Measurements from ENCODE around the gene AGBL1.

The AGBL1 gene

DNA sequence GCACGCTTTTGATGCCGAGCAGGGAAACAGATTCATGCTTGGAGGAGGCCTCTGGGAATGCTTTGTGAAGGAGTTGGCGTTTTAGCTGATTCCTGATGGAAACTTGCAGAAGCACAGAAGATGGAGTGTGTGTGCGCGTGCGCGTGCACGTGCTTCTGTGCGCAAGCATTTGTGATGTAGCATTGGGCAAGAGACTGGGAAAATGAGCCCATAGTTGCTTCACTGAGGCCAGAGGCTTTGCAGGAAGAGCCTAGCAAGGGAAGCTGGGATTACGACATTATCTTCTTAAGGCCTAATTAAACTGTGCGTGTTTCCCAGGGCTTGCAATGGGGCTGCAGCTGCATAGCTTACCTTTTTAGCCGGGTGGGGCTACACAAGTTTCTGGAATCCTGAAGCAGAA lies 18.1 kb upstream of the AGBL1 start:
- FAIRE-seq (no peak), DNase-seq (ENCODE audit: insufficient read length) (no peak)
- no peak for TF ChIP-seq TAF1 (IDR thresholded peaks at IDR 0.05; ENCODE audit: borderline replicate concordance, low read depth, low read length)
- no peak for TF ChIP-seq POLR2AphosphoS5 (IDR thresholded peaks at IDR 0.05; ENCODE audit: low read depth, low read length)
- no peak for TF ChIP-seq POLR2A (IDR thresholded peaks at IDR 0.05; ENCODE audit: low read depth, low read length)

DNA sequence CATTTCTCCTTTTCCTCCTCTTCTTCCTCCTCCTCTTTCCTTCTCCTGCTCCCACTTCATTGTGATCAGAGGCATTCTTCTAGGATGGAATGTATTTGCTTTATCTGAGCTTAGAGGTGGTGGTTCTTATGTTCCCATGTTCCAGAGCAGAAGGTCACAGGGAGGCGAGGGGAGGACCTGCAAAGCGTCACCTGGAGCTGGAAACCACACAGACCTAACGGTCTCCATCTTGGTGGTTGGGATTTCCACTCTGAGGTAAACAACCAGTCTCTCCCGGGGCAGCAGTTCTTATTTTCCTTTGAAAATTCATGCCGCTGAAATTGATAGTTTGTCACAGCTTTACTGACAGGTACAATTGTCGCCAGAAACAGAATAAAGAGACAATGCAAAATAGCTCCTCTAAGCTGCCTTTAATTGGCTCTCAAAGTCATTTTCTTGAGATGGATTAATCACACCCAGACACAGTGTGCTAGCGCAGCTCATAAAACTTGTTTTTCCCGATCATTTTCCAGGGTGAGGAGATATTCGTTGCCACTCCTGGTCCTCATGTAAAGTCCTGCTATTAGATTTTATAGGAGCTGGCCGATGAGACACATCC lies 16.9 kb upstream of the AGBL1 start:
- no peak for FAIRE-seq
- DNase-seq (ENCODE audit: insufficient read length) = no peak
- TF ChIP-seq TAF1 (IDR thresholded peaks at IDR 0.05; ENCODE audit: borderline replicate concordance, low read depth, low read length) (no peak), POLR2A (IDR thresholded peaks at IDR 0.05; ENCODE audit: low read depth, low read length) (no peak), POLR2AphosphoS5 (IDR thresholded peaks at IDR 0.05; ENCODE audit: low read depth, low read length) (no peak)

DNA sequence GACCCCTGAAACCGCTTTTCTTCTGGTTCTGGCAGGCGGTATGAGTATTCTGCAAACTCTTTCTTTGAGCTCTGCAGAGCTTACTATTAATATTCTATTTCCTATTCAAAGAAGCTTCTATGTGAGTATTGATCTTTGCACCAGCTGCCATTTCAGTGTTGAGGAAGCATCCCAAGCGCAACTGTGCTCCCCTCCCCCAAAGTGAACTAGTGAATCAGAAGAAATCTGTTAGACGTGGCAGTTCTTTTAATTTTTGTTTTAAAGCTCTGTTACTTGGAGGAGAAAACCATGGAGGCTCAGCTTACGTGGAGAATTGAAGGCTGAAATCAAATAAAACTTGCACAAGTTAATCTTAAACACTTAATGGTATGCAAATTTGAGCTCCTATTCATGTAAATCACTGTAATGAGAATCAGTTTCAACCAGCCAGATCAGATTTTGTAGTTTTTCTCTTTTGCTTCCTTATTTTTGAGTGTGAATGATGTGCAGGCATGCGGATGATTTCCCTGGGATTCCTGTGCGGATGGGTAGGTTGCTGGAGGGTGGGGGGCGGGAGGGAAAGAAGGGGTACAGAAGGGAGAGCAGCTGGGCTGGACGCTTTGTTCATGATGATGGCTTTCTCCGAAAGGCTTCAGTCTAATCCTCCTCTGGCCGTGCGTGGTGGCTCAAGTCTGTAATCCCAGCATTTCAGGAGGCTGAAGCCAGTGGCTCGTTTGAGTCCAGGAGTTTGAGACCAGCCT lies 16.1 kb upstream of the AGBL1 start:
- DNase-seq (ENCODE audit: insufficient read length) (no peak), FAIRE-seq (no peak)
- TF ChIP-seq TAF1 (IDR thresholded peaks at IDR 0.05; ENCODE audit: borderline replicate concordance, low read depth, low read length) = no peak
- TF ChIP-seq POLR2AphosphoS5 (IDR thresholded peaks at IDR 0.05; ENCODE audit: low read depth, low read length) = no peak
- TF ChIP-seq POLR2A (IDR thresholded peaks at IDR 0.05; ENCODE audit: low read depth, low read length) = no peak

DNA sequence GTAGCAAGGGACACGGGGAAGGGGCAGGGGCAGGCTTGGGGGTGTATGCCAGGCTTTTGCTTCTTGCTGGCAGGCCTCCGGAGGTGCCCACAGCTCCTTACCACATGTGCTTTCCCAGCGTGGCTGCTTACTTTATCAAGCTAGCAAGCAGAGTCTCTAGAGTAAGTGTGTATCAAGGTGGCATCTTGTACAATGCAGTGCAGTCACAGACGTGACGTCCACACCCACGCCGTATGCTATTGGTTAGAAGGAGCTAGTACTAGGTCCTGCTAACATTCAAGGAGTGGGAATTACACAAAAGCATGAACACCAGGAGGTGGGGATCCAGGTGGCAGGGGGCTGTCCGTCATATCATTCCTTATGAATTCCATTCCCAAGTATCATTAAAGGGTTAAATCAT lies 15.3 kb upstream of the AGBL1 start:
- no peak for FAIRE-seq
- TF ChIP-seq POLR2A (IDR thresholded peaks at IDR 0.05; ENCODE audit: low read depth, low read length) = no peak
- no peak for TF ChIP-seq TAF1 (IDR thresholded peaks at IDR 0.05; ENCODE audit: borderline replicate concordance, low read depth, low read length)
- no peak for TF ChIP-seq POLR2AphosphoS5 (IDR thresholded peaks at IDR 0.05; ENCODE audit: low read depth, low read length)
- DNase-seq (ENCODE audit: insufficient read length) = no peak

DNA sequence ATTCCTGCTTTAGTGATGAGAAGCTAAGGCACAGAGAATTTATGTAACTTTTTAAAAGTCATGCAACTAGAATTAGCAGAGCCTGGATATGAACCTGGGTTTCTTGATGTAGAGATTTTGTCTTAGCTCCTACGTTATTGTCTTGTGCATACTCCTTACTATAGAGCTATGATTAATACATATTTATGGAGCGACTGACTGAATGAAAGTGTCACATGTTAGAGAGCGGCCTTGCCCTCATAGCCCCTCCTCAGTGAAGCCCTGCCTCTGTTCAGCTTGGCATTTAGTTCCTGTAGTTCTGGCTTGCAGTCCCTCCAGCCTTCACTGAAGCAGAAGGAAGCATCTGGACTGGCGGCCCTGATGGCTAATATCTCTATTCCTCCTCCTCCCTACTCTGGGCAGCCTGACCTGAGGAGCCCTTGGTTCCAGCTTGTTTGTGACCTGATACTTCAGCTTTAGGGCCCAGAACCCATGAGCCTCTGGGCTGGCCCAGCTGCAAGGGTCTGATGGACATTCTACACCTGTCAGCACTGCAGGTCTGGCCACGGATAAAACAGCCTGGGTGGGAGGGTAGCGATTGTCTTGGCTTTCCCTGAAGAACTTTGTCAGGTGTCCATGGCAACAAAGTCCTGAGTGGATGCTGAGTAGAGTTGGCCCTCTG lies 13.4 kb upstream of the AGBL1 start:
- no peak for DNase-seq (ENCODE audit: insufficient read length)
- no peak for FAIRE-seq
- TF ChIP-seq TAF1 (IDR thresholded peaks at IDR 0.05; ENCODE audit: borderline replicate concordance, low read depth, low read length) (no peak), POLR2A (IDR thresholded peaks at IDR 0.05; ENCODE audit: low read depth, low read length) (no peak), POLR2AphosphoS5 (IDR thresholded peaks at IDR 0.05; ENCODE audit: low read depth, low read length) (no peak)

DNA sequence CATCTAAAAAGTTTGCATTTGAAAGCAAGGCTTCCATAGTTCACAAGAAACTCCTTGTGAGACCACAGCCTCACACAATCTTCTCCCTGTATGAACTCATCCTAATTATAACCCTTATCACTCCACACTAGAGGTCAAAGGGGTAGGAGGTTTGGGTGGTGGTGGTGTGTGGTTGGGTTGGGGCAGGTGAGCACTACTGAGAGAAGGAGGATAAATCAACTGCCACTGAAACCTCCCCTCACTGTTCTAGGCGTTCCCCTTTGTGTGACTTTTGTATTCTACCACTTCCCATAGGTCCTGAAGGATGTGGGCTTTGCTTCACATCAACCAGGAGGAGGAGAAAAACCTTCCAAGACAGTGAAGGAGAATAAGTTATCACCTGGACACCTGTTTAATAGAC lies 6.4 kb upstream of the AGBL1 start:
- no peak for TF ChIP-seq POLR2A (IDR thresholded peaks at IDR 0.05; ENCODE audit: low read depth, low read length)
- TF ChIP-seq POLR2AphosphoS5 (IDR thresholded peaks at IDR 0.05; ENCODE audit: low read depth, low read length) = no peak
- no peak for TF ChIP-seq TAF1 (IDR thresholded peaks at IDR 0.05; ENCODE audit: borderline replicate concordance, low read depth, low read length)
- no peak for FAIRE-seq
- DNase-seq (ENCODE audit: insufficient read length) = no peak

DNA sequence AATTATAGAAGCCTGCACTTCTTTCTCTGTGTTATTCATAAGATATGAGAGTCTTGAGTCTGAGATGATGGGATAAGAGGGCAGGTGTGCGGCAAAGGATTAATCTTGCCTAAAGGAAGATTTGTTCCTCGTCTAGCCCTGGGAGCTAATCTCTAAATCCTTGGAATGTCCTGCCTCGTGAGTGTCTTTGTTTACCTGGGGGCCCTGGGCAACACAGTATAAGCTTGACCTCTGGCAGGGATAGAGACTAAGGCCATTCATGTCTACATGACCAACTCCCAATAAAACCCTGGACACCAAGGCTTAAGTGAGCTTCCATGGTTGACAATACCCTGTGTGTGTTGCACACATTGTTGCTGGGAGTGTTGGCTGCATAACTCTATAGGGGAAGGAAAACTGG lies 3.2 kb upstream of the AGBL1 start:
- TF ChIP-seq POLR2AphosphoS5 (IDR thresholded peaks at IDR 0.05; ENCODE audit: low read depth, low read length) (no peak), POLR2A (IDR thresholded peaks at IDR 0.05; ENCODE audit: low read depth, low read length) (no peak), TAF1 (IDR thresholded peaks at IDR 0.05; ENCODE audit: borderline replicate concordance, low read depth, low read length) (no peak)
- no peak for FAIRE-seq

DNA sequence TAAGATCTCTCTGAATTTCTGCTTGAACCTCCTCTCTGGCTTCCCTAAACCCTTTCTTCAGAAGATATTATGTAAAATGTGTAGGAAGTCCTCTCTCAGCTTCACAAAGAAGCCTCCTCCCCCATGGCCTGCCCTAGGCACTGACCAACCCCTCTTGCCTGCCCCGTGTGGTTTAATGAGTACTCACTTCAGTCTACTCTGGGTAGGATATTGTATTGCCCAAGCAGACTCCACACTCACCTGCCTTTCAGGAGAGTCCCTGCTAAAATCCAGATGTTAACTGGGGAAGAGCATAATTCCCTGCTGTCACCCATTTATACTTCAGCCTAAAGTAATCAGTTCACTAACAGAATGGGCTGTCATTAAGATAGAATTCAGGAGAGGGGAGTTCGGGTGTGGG lies 2.6 kb upstream of the AGBL1 start:
- FAIRE-seq (no peak), DNase-seq (ENCODE audit: insufficient read length) (no peak)
- TF ChIP-seq TAF1 (IDR thresholded peaks at IDR 0.05; ENCODE audit: borderline replicate concordance, low read depth, low read length) = no peak
- TF ChIP-seq POLR2A (IDR thresholded peaks at IDR 0.05; ENCODE audit: low read depth, low read length) = no peak
- TF ChIP-seq POLR2AphosphoS5 (IDR thresholded peaks at IDR 0.05; ENCODE audit: low read depth, low read length) = no peak

More for the DNA sequence above, 3.2 kb upstream of the AGBL1 start:
- DNase-seq (ENCODE audit: insufficient read length) = no peak

DNA sequence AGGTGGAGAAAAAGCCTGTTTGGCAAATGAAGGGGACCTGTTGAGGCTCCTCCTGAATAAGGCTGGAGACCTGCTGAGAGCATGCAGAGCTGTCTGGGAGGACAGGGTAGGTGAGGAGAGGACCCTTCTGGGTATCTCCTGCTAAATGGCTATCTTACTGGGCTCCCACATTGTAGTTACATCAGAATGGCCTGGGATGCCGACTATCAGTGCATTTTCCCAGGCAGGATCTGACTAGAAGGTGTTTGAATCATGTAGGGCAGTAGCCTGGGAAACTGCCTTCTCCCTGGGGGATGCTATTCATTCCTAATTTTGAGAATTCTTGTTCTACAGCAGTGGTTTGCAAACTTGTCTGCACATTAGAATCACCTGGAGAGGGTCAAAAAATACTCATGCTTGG lies 631 bp downstream of the AGBL1 start:
- FAIRE-seq = no peak
- no peak for TF ChIP-seq POLR2AphosphoS5 (IDR thresholded peaks at IDR 0.05; ENCODE audit: low read depth, low read length)
- TF ChIP-seq TAF1 (IDR thresholded peaks at IDR 0.05; ENCODE audit: borderline replicate concordance, low read depth, low read length) = no peak
- no peak for TF ChIP-seq POLR2A (IDR thresholded peaks at IDR 0.05; ENCODE audit: low read depth, low read length)
- DNase-seq (ENCODE audit: insufficient read length) = no peak

DNA sequence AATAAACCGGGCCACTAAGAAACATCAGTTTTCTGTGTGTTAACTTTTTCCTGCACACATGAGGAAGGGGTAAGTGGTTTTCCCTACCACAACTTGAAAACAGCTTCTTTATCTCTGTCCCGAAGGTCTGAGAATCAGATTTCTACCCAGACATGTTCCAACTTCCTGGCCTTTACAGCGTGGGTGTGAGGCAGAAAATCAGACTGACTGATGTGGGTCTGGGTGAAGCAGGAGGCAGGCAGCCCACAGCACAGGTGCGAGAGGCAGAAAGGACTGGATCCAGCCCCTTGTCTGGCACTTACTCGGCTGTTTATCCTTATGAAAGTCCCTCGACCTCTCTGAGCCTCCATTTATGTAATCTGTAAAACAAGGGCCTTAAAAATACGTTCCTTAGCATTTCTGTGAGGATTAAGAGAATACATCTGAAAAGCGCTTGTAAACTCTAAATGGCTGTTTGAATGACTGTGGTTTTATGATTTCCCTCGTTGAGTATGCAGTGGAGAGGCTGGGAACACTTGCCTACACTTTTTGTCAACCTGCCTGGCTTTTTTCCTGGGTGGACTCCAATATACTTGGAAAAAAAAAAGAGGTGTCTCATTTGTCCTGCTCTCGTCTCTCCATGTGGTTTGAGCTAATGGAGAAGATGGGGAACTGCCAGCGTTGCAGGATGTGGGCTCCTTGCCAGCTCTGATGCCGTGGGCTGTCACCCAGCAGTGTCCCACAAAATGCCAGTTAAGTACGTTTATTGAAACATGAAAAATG lies 3.1 kb downstream of the AGBL1 start:
- DNase-seq (ENCODE audit: insufficient read length) (no peak), FAIRE-seq (no peak)
- TF ChIP-seq POLR2AphosphoS5 (IDR thresholded peaks at IDR 0.05; ENCODE audit: low read depth, low read length) = no peak
- no peak for TF ChIP-seq POLR2A (IDR thresholded peaks at IDR 0.05; ENCODE audit: low read depth, low read length)
- no peak for TF ChIP-seq TAF1 (IDR thresholded peaks at IDR 0.05; ENCODE audit: borderline replicate concordance, low read depth, low read length)

DNA sequence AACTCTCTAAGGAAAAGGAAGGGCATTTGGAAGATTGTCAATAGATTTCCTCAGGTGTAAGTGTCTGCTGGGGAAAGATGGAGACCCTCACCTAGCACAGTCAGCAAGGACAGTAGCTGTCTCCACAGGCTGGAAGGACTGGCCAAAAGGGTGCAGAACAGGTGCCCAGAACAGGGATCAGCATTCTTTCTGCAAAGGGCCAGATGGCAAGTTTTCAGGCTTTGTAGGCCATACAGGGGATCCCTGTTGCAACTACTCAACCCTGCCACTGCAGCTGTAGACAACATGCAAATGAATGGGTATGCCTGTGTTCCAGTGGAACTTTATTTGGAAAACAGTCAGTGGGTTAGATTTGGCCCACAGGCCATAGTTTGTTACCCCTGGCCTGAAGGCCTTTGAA lies 8.1 kb downstream of the AGBL1 start:
- TF ChIP-seq POLR2A (IDR thresholded peaks at IDR 0.05; ENCODE audit: low read depth, low read length) = no peak
- no peak for TF ChIP-seq POLR2AphosphoS5 (IDR thresholded peaks at IDR 0.05; ENCODE audit: low read depth, low read length)
- no peak for TF ChIP-seq TAF1 (IDR thresholded peaks at IDR 0.05; ENCODE audit: borderline replicate concordance, low read depth, low read length)
- FAIRE-seq = no peak
- no peak for DNase-seq (ENCODE audit: insufficient read length)

All from GM12892 (cell line).